Femur (tissue), 1 donor: Measurements from ENCODE around the gene RAB10.
"Not testable (repeated sequence)": the region's sequence is repeated elsewhere in the genome, so short reads cannot be mapped to it uniquely, and the experiment has no call there.

Experiments used
- DNase-seq: peaks from one replicate; pipeline ENCODE4 v3.0.0-alpha.2; 2017

The RAB10 gene

GRCh38 chr2:26061539-26061938 lies 27.7 kb downstream of the RAB10 start:
- DNase-seq: no peak

GRCh38 chr2:26064846-26065245 lies 31.0 kb downstream of the RAB10 start:
- no peak for DNase-seq

- no peak for DNase-seq
Measured at GRCh38 chr2:26067186-26067974, 33.5 kb downstream of the RAB10 start.

- no peak for DNase-seq
Measured at GRCh38 chr2:26067980-26068507, 34.2 kb downstream of the RAB10 start.

- DNase-seq: no peak
Measured at GRCh38 chr2:26068602-26069298, 34.9 kb downstream of the RAB10 start.

GRCh38 chr2:26070730-26071129 lies 36.8 kb downstream of the RAB10 start:
- DNase-seq: no peak

GRCh38 chr2:26072925-26073768 lies 39.3 kb downstream of the RAB10 start:
- DNase-seq: no peak

- DNase-seq: no peak
Measured at GRCh38 chr2:26073830-26074229, 39.9 kb downstream of the RAB10 start.

GRCh38 chr2:26074676-26075075 lies 40.8 kb downstream of the RAB10 start:
- no peak for DNase-seq

- DNase-seq: no peak
Measured at GRCh38 chr2:26075173-26075572, 41.3 kb downstream of the RAB10 start.

- DNase-seq: no peak
Measured at GRCh38 chr2:26076001-26076587, 42.2 kb downstream of the RAB10 start.

GRCh38 chr2:26077291-26077690 lies 43.4 kb downstream of the RAB10 start:
- no peak for DNase-seq

GRCh38 chr2:26078939-26079338 lies 45.1 kb downstream of the RAB10 start:
- no peak for DNase-seq

- no peak for DNase-seq
Measured at GRCh38 chr2:26080356-26080755, 46.5 kb downstream of the RAB10 start.

- DNase-seq: not testable (repeated sequence)
Measured at GRCh38 chr2:26080925-26081324, 47.0 kb downstream of the RAB10 start.

- no peak for DNase-seq
Measured at GRCh38 chr2:26081556-26081955, 47.7 kb downstream of the RAB10 start.

- no peak for DNase-seq
Measured at GRCh38 chr2:26086155-26086637, 52.3 kb downstream of the RAB10 start.

GRCh38 chr2:26086779-26087178 lies 52.9 kb downstream of the RAB10 start:
- DNase-seq: no peak

- no peak for DNase-seq
Measured at GRCh38 chr2:26088038-26088643, 54.3 kb downstream of the RAB10 start.

- not testable (repeated sequence) for DNase-seq
Measured at GRCh38 chr2:26088931-26089330, 55.0 kb downstream of the RAB10 start.

GRCh38 chr2:26089337-26089736 lies 55.5 kb downstream of the RAB10 start:
- no peak for DNase-seq

- DNase-seq: no peak
Measured at GRCh38 chr2:26095758-26096157, 61.9 kb downstream of the RAB10 start.
